Measurements from ENCODE around the gene RNF186.

DNA sequence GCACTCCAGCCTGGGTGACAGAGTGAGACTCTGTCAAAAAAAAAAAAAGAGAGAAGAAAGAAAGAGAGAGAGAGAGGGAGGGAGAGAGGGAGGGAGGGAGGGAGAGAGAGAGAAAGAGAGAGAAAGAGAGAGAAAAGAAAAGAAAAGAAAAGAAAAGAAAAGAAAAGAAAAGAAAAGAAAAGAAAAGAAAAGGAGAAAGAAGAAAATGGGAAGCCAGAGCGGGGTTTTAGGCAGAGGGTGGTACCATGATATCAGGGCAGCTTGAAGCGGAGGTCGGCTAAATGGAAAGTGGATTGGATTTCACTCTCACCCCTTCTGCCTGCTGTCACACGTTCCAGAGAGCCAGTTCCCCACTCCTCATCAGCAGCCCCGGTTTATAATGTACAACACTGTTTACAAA lies 17.3 kb downstream of the RNF186 start:
- TF ChIP-seq EGR1 (IDR thresholded peaks at IDR 0.05; ENCODE audit: low read depth in 2 of 2) (no peak), YY1 (IDR thresholded peaks at IDR 0.05) (no peak), JUND (IDR thresholded peaks at IDR 0.05) (no peak), RAD21 (IDR thresholded peaks at IDR 0.05) (no peak), TAF1 (conservative IDR thresholded peaks at IDR 0.05) (no peak), GABPA (IDR thresholded peaks at IDR 0.05 in 1 of 2, conservative IDR thresholded peaks at IDR 0.05 in 1 of 2) (no peak), HNF4G (IDR thresholded peaks at IDR 0.05) (no peak)
- TF ChIP-seq, protein P1, sequence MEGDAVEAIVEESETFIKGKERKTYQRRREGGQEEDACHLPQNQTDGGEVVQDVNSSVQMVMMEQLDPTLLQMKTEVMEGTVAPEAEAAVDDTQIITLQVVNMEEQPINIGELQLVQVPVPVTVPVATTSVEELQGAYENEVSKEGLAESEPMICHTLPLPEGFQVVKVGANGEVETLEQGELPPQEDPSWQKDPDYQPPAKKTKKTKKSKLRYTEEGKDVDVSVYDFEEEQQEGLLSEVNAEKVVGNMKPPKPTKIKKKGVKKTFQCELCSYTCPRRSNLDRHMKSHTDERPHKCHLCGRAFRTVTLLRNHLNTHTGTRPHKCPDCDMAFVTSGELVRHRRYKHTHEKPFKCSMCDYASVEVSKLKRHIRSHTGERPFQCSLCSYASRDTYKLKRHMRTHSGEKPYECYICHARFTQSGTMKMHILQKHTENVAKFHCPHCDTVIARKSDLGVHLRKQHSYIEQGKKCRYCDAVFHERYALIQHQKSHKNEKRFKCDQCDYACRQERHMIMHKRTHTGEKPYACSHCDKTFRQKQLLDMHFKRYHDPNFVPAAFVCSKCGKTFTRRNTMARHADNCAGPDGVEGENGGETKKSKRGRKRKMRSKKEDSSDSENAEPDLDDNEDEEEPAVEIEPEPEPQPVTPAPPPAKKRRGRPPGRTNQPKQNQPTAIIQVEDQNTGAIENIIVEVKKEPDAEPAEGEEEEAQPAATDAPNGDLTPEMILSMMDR (IDR thresholded peaks at IDR 0.05; ENCODE audit: low read depth, low read length, missing input control) = no peak
- TF ChIP-seq, protein P2, sequence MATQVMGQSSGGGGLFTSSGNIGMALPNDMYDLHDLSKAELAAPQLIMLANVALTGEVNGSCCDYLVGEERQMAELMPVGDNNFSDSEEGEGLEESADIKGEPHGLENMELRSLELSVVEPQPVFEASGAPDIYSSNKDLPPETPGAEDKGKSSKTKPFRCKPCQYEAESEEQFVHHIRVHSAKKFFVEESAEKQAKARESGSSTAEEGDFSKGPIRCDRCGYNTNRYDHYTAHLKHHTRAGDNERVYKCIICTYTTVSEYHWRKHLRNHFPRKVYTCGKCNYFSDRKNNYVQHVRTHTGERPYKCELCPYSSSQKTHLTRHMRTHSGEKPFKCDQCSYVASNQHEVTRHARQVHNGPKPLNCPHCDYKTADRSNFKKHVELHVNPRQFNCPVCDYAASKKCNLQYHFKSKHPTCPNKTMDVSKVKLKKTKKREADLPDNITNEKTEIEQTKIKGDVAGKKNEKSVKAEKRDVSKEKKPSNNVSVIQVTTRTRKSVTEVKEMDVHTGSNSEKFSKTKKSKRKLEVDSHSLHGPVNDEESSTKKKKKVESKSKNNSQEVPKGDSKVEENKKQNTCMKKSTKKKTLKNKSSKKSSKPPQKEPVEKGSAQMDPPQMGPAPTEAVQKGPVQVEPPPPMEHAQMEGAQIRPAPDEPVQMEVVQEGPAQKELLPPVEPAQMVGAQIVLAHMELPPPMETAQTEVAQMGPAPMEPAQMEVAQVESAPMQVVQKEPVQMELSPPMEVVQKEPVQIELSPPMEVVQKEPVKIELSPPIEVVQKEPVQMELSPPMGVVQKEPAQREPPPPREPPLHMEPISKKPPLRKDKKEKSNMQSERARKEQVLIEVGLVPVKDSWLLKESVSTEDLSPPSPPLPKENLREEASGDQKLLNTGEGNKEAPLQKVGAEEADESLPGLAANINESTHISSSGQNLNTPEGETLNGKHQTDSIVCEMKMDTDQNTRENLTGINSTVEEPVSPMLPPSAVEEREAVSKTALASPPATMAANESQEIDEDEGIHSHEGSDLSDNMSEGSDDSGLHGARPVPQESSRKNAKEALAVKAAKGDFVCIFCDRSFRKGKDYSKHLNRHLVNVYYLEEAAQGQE (IDR thresholded peaks at IDR 0.05) = no peak
- TF ChIP-seq, protein P3, sequence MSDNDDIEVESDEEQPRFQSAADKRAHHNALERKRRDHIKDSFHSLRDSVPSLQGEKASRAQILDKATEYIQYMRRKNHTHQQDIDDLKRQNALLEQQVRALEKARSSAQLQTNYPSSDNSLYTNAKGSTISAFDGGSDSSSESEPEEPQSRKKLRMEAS (IDR thresholded peaks at IDR 0.05) = no peak
- TF ChIP-seq, protein P4, sequence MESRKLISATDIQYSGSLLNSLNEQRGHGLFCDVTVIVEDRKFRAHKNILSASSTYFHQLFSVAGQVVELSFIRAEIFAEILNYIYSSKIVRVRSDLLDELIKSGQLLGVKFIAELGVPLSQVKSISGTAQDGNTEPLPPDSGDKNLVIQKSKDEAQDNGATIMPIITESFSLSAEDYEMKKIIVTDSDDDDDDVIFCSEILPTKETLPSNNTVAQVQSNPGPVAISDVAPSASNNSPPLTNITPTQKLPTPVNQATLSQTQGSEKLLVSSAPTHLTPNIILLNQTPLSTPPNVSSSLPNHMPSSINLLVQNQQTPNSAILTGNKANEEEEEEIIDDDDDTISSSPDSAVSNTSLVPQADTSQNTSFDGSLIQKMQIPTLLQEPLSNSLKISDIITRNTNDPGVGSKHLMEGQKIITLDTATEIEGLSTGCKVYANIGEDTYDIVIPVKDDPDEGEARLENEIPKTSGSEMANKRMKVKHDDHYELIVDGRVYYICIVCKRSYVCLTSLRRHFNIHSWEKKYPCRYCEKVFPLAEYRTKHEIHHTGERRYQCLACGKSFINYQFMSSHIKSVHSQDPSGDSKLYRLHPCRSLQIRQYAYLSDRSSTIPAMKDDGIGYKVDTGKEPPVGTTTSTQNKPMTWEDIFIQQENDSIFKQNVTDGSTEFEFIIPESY (IDR thresholded peaks at IDR 0.05) = no peak
